ENCODE data around the gene MOK. TPM values are rescaled to one million over a fixed set of nuclear protein-coding genes. Genes with fewer than 3 reads are reported as not detected.

Gene MOK
- total RNA-seq, 4 donors from 2014 or later: 1.0 to 23.0 (median 11.9) TPM

- no peak overlapping the region for H3K27ac ChIP-seq
- intact Hi-C loops (cut with DNase I; ENCODE audit: low total_unique reads): no loop called here
- H3K36me3 ChIP-seq: no peaks in the 10 kb centered on the region
- no peaks in the 10 kb centered on the region for H3K27me3 ChIP-seq
- DNase-seq: no peak
- H3K4me3 ChIP-seq: no peak overlapping the region
- TF ChIP-seq CTCF (IDR thresholded peaks at IDR 0.05) (no peak), POLR2A (IDR thresholded peaks at IDR 0.05) (no peak)
- H3K4me1 ChIP-seq: no peaks in the 10 kb centered on the region
- no peaks in the 10 kb centered on the region for H3K9me3 ChIP-seq
Observed at GRCh38 chr14:102282751-102283465, 22.1 kb downstream of the MOK start.

DNA sequence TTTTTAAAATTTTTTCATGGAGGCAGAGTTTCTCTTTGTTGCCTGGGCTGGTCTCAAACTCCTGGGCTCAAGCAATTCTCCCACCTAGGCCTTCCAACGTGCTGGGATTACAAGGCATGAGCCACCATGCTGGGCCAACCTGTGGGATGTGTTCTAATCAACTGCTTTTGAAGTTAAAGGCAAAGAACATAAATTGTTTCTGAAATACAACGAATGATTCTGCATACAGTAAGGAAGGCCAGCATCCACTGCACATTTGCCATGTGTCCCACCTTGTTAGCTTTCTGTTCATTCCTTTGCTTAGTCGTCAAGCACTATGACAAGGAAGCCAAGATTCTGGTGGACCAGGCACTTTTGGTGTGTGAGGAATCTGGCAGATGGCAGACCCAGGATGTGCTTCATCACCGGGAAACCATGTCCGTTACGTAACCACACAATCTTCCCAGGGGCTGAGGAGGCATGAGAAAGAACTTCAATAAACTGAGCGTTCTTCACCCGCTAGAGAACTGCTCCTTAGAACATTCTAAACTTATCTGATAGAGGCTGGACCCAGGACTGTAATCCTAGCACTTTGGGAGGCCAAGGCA is 24.5 kb downstream of the MOK start:
- DNase-seq: no peak
- intact Hi-C loops (cut with DNase I; ENCODE audit: low total_unique reads): no loop called here
- TF ChIP-seq CTCF (IDR thresholded peaks at IDR 0.05) (no peak), POLR2A (IDR thresholded peaks at IDR 0.05) (no peak)
- H3K27me3 ChIP-seq: no peaks in the 10 kb centered on the region
- H3K27ac ChIP-seq: no peak overlapping the region
- H3K9me3 ChIP-seq: no peaks in the 10 kb centered on the region
- no peaks in the 10 kb centered on the region for H3K4me1 ChIP-seq
- H3K36me3 ChIP-seq: no peaks in the 10 kb centered on the region
- H3K4me3 ChIP-seq: no peak overlapping the region

DNA sequence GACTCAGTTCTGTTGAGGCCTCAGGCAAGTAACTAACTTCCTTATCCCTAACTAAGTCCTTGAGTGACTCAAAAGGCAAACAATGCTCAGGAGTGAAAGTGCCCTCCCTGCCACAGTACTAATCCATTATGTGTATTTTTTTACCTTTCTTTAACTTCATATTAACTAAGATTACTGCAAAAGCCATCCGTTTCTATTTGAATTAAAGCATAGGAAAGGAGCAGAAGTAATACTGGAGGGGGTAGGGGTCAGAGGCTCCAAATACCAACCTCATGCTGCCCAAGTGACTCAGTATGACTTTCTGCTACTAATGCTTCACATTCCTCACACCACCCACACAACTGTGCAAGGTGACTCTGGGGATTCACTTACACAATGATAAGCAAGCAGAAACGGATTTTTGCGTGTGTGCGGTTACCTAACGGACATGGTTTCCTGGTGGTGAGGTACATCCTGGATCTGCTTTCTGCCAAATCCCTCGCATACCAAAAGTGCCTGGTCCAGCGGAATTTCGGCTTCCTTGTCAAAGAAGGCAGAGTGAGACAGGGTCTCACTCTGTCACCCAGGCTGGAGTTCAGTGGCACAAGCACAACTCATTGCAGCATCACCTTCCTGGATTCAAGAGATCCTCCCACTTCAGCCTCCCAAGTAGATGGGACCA is 25.1 kb downstream of the MOK start:
- no peaks in the 10 kb centered on the region for H3K9me3 ChIP-seq
- TF ChIP-seq CTCF (IDR thresholded peaks at IDR 0.05): no peak
- no peak for TF ChIP-seq POLR2A (IDR thresholded peaks at IDR 0.05)
- no peak overlapping the region for H3K27ac ChIP-seq
- H3K36me3 ChIP-seq: no peaks in the 10 kb centered on the region
- H3K4me3 ChIP-seq: no peak overlapping the region
- no peak for DNase-seq
- H3K4me1 ChIP-seq: no peaks in the 10 kb centered on the region
- intact Hi-C loops (cut with DNase I; ENCODE audit: low total_unique reads): no loop called here
- H3K27me3 ChIP-seq: no peaks in the 10 kb centered on the region

DNA sequence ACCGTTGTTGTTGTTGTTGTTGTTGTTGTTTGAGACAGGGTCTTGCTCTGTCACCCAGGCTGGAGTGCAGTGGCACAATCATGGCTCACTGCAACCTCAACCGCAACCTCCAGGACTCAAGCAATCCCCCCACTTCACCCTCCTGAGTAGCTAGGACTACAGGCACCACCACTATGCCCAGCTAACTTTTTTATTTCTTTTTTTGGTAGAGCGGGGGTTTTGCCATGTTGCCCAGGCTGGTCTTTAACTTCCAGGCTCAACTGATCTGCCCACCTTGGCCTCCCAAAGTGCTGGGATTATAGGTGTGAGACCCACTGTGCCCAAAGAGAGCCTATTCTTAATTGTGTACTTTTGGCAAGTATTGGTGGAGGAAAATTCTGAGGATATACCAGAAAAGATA is 25.7 kb downstream of the MOK start:
- TF ChIP-seq CTCF (IDR thresholded peaks at IDR 0.05) (no peak), POLR2A (IDR thresholded peaks at IDR 0.05) (no peak)
- intact Hi-C loops (cut with DNase I; ENCODE audit: low total_unique reads): no loop called here
- no peaks in the 10 kb centered on the region for H3K27me3 ChIP-seq
- DNase-seq: no peak
- no peak overlapping the region for H3K27ac ChIP-seq
- H3K4me3 ChIP-seq: no peak overlapping the region
- no peaks in the 10 kb centered on the region for H3K4me1 ChIP-seq
- no peaks in the 10 kb centered on the region for H3K9me3 ChIP-seq
- H3K36me3 ChIP-seq: no peaks in the 10 kb centered on the region

DNA sequence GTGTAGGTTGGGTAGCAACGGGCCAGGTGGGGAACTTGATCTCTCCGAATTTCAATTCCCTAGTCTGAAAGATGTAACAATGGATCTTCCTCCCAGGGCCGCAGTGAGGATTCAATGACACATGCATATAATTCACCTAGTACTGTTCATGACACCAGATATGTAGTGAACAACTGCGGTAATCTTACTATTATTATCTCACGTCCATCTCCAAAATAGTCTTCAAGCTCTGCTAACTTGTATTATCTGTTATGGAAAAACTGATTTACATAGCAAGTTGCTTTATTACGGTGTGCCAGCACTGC is 26.4 kb downstream of the MOK start:
- intact Hi-C loops (cut with DNase I; ENCODE audit: low total_unique reads): no loop called here
- no peaks in the 10 kb centered on the region for H3K9me3 ChIP-seq
- H3K27me3 ChIP-seq: no peaks in the 10 kb centered on the region
- H3K4me3 ChIP-seq: no peak overlapping the region
- H3K4me1 ChIP-seq: no peaks in the 10 kb centered on the region
- no peak for DNase-seq
- TF ChIP-seq CTCF (IDR thresholded peaks at IDR 0.05): no peak
- no peak for TF ChIP-seq POLR2A (IDR thresholded peaks at IDR 0.05)
- no peaks in the 10 kb centered on the region for H3K36me3 ChIP-seq
- no peak overlapping the region for H3K27ac ChIP-seq

All from uterus (tissue), 4 donors.